Measurements from ENCODE around the gene ASB3.
A peak's percentile ranks its signal among the peaks of the same experiment; 100 is the strongest.

The ASB3 gene

GRCh38 chr2:53787614-53788289, 999 bp upstream of the ASB3 start:
- Histone ChIP-seq H3K4me1 (ENCODE audit: control insufficient read depth in 5 of 5, insufficient read depth in 5 of 5, low read length in 5 of 5) (peaks cover 5 to 34% (median 33%) of the 10 kb centered on the region in 5 donors), H3K9me3 (ENCODE audit: control insufficient read depth in 5 of 5, low read length in 5 of 5) (no peaks in the 10 kb centered on the region), H3K9ac (ENCODE audit: low read length in 5 of 5) (peak overlapping the region; percentile 80 to 100 (median 92)), H3K27me3 (ENCODE audit: control insufficient read depth in 5 of 5, insufficient read depth in 4 of 5, low read length in 5 of 5) (no peaks in the 10 kb centered on the region), H3K27ac (ENCODE audit: low read depth, low read length) (peak overlapping the region; percentile 87), H3K4me3 (ENCODE audit: low read depth in 1 of 5, low read length in 5 of 5) (peak overlapping the region; percentile 97 to 100 (median 99)), H3K36me3 (ENCODE audit: control insufficient read depth in 5 of 5, insufficient read depth in 5 of 5, low read length in 5 of 5) (no peaks in the 10 kb centered on the region)

- Histone ChIP-seq H3K27ac (ENCODE audit: low read depth, low read length) (peak overlapping the region; percentile 87), H3K4me3 (ENCODE audit: low read depth in 1 of 5, low read length in 5 of 5) (peak overlapping the region; percentile 97 to 100 (median 99)), H3K27me3 (ENCODE audit: control insufficient read depth in 5 of 5, insufficient read depth in 4 of 5, low read length in 5 of 5) (no peaks in the 10 kb centered on the region), H3K36me3 (ENCODE audit: control insufficient read depth in 5 of 5, insufficient read depth in 5 of 5, low read length in 5 of 5) (no peaks in the 10 kb centered on the region), H3K9me3 (ENCODE audit: control insufficient read depth in 5 of 5, low read length in 5 of 5) (no peaks in the 10 kb centered on the region), H3K9ac (ENCODE audit: low read length in 5 of 5) (peak overlapping the region; percentile 80 to 94 (median 92)), H3K4me1 (ENCODE audit: control insufficient read depth in 5 of 5, insufficient read depth in 5 of 5, low read length in 5 of 5) (peaks cover 5 to 34% (median 33%) of the 10 kb centered on the region in 5 donors)
Measured at GRCh38 chr2:53786352-53786704, 425 bp downstream of the ASB3 start.

- H3K4me3 ChIP-seq (ENCODE audit: low read depth in 1 of 5, low read length in 5 of 5) = peak overlapping the region; percentile 97 to 100 (median 99)
- H3K27ac ChIP-seq (ENCODE audit: low read depth, low read length) = no peak overlapping the region
- no peaks in the 10 kb centered on the region for H3K9me3 ChIP-seq (ENCODE audit: control insufficient read depth in 5 of 5, low read length in 5 of 5)
- peak overlapping the region in 2 of 5 donors; percentile 80 to 92 for H3K9ac ChIP-seq (ENCODE audit: low read length in 5 of 5)
- peaks cover 5 to 34% (median 33%) of the 10 kb centered on the region in 5 donors for H3K4me1 ChIP-seq (ENCODE audit: control insufficient read depth in 5 of 5, insufficient read depth in 5 of 5, low read length in 5 of 5)
- no peaks in the 10 kb centered on the region for H3K27me3 ChIP-seq (ENCODE audit: control insufficient read depth in 5 of 5, insufficient read depth in 4 of 5, low read length in 5 of 5)
- H3K36me3 ChIP-seq (ENCODE audit: control insufficient read depth in 5 of 5, insufficient read depth in 5 of 5, low read length in 5 of 5) = no peaks in the 10 kb centered on the region
Measured at GRCh38 chr2:53785366-53785765, 1.4 kb downstream of the ASB3 start.

GRCh38 chr2:53784436-53784835, 2.3 kb downstream of the ASB3 start:
- Histone ChIP-seq H3K9ac (ENCODE audit: low read length in 5 of 5) (peak overlapping the region in 1 of 5 donors; percentile 31), H3K27me3 (ENCODE audit: control insufficient read depth in 5 of 5, insufficient read depth in 4 of 5, low read length in 5 of 5) (no peaks in the 10 kb centered on the region), H3K4me1 (ENCODE audit: control insufficient read depth in 5 of 5, insufficient read depth in 5 of 5, low read length in 5 of 5) (peaks cover 5 to 34% (median 33%) of the 10 kb centered on the region in 5 donors), H3K36me3 (ENCODE audit: control insufficient read depth in 5 of 5, insufficient read depth in 5 of 5, low read length in 5 of 5) (no peaks in the 10 kb centered on the region), H3K27ac (ENCODE audit: low read depth, low read length) (no peak overlapping the region), H3K9me3 (ENCODE audit: control insufficient read depth in 5 of 5, low read length in 5 of 5) (no peaks in the 10 kb centered on the region), H3K4me3 (ENCODE audit: low read depth in 1 of 5, low read length in 5 of 5) (no peak overlapping the region)

- Histone ChIP-seq H3K4me1 (ENCODE audit: control insufficient read depth in 5 of 5, insufficient read depth in 5 of 5, low read length in 5 of 5) (peaks cover 3 to 25% (median 23%) of the 10 kb centered on the region in 5 donors), H3K36me3 (ENCODE audit: control insufficient read depth in 5 of 5, insufficient read depth in 5 of 5, low read length in 5 of 5) (no peaks in the 10 kb centered on the region), H3K27ac (ENCODE audit: low read depth, low read length) (no peak overlapping the region), H3K9ac (ENCODE audit: low read length in 5 of 5) (no peak overlapping the region), H3K4me3 (ENCODE audit: low read depth in 1 of 5, low read length in 5 of 5) (no peak overlapping the region), H3K27me3 (ENCODE audit: control insufficient read depth in 5 of 5, insufficient read depth in 4 of 5, low read length in 5 of 5) (no peaks in the 10 kb centered on the region), H3K9me3 (ENCODE audit: control insufficient read depth in 5 of 5, low read length in 5 of 5) (no peaks in the 10 kb centered on the region)
Measured at GRCh38 chr2:53782676-53783075, 4.1 kb downstream of the ASB3 start.

- peaks cover 0 to 6% (median 3%) of the 10 kb centered on the region in 5 donors for H3K4me1 ChIP-seq (ENCODE audit: control insufficient read depth in 5 of 5, insufficient read depth in 5 of 5, low read length in 5 of 5)
- H3K9me3 ChIP-seq (ENCODE audit: control insufficient read depth in 5 of 5, low read length in 5 of 5) = no peaks in the 10 kb centered on the region
- no peaks in the 10 kb centered on the region for H3K27me3 ChIP-seq (ENCODE audit: control insufficient read depth in 5 of 5, insufficient read depth in 4 of 5, low read length in 5 of 5)
- no peaks in the 10 kb centered on the region for H3K36me3 ChIP-seq (ENCODE audit: control insufficient read depth in 5 of 5, insufficient read depth in 5 of 5, low read length in 5 of 5)
- no peak overlapping the region for H3K9ac ChIP-seq (ENCODE audit: low read length in 5 of 5)
- no peak overlapping the region for H3K4me3 ChIP-seq (ENCODE audit: low read depth in 1 of 5, low read length in 5 of 5)
- no peak overlapping the region for H3K27ac ChIP-seq (ENCODE audit: low read depth, low read length)
Measured at GRCh38 chr2:53780056-53780455, 6.7 kb downstream of the ASB3 start.

- Histone ChIP-seq H3K4me3 (ENCODE audit: low read depth in 1 of 5, low read length in 5 of 5) (no peak overlapping the region), H3K4me1 (ENCODE audit: control insufficient read depth in 5 of 5, insufficient read depth in 5 of 5, low read length in 5 of 5) (no peaks in the 10 kb centered on the region), H3K27ac (ENCODE audit: low read depth, low read length) (no peak overlapping the region), H3K9me3 (ENCODE audit: control insufficient read depth in 5 of 5, low read length in 5 of 5) (no peaks in the 10 kb centered on the region), H3K9ac (ENCODE audit: low read length in 5 of 5) (no peak overlapping the region), H3K36me3 (ENCODE audit: control insufficient read depth in 5 of 5, insufficient read depth in 5 of 5, low read length in 5 of 5) (no peaks in the 10 kb centered on the region), H3K27me3 (ENCODE audit: control insufficient read depth in 5 of 5, insufficient read depth in 4 of 5, low read length in 5 of 5) (no peaks in the 10 kb centered on the region)
Measured at GRCh38 chr2:53778536-53779162, 8.1 kb downstream of the ASB3 start.

- no peaks in the 10 kb centered on the region for H3K4me1 ChIP-seq (ENCODE audit: control insufficient read depth in 5 of 5, insufficient read depth in 5 of 5, low read length in 5 of 5)
- H3K9me3 ChIP-seq (ENCODE audit: control insufficient read depth in 5 of 5, low read length in 5 of 5) = no peaks in the 10 kb centered on the region
- no peak overlapping the region for H3K4me3 ChIP-seq (ENCODE audit: low read depth in 1 of 5, low read length in 5 of 5)
- no peak overlapping the region for H3K9ac ChIP-seq (ENCODE audit: low read length in 5 of 5)
- H3K27me3 ChIP-seq (ENCODE audit: control insufficient read depth in 5 of 5, insufficient read depth in 4 of 5, low read length in 5 of 5) = no peaks in the 10 kb centered on the region
- no peak overlapping the region for H3K27ac ChIP-seq (ENCODE audit: low read depth, low read length)
- H3K36me3 ChIP-seq (ENCODE audit: control insufficient read depth in 5 of 5, insufficient read depth in 5 of 5, low read length in 5 of 5) = no peaks in the 10 kb centered on the region
Measured at GRCh38 chr2:53777134-53777533, 9.6 kb downstream of the ASB3 start.

- no peak overlapping the region for H3K9ac ChIP-seq (ENCODE audit: low read length in 5 of 5)
- no peaks in the 10 kb centered on the region for H3K9me3 ChIP-seq (ENCODE audit: control insufficient read depth in 5 of 5, low read length in 5 of 5)
- H3K4me3 ChIP-seq (ENCODE audit: low read depth in 1 of 5, low read length in 5 of 5) = no peak overlapping the region
- H3K27ac ChIP-seq (ENCODE audit: low read depth, low read length) = no peak overlapping the region
- H3K4me1 ChIP-seq (ENCODE audit: control insufficient read depth in 5 of 5, insufficient read depth in 5 of 5, low read length in 5 of 5) = peaks cover 0 to 17% (median 12%) of the 10 kb centered on the region in 5 donors
- no peaks in the 10 kb centered on the region for H3K36me3 ChIP-seq (ENCODE audit: control insufficient read depth in 5 of 5, insufficient read depth in 5 of 5, low read length in 5 of 5)
- H3K27me3 ChIP-seq (ENCODE audit: control insufficient read depth in 5 of 5, insufficient read depth in 4 of 5, low read length in 5 of 5) = no peaks in the 10 kb centered on the region
Measured at GRCh38 chr2:53770264-53770663, 16.5 kb downstream of the ASB3 start.

- H3K27me3 ChIP-seq (ENCODE audit: control insufficient read depth in 5 of 5, insufficient read depth in 4 of 5, low read length in 5 of 5) = no peaks in the 10 kb centered on the region
- no peaks in the 10 kb centered on the region for H3K9me3 ChIP-seq (ENCODE audit: control insufficient read depth in 5 of 5, low read length in 5 of 5)
- H3K36me3 ChIP-seq (ENCODE audit: control insufficient read depth in 5 of 5, insufficient read depth in 5 of 5, low read length in 5 of 5) = peaks cover 0 to 2% (median 0%) of the 10 kb centered on the region in 5 donors
- H3K4me1 ChIP-seq (ENCODE audit: control insufficient read depth in 5 of 5, insufficient read depth in 5 of 5, low read length in 5 of 5) = peaks cover 0 to 17% (median 12%) of the 10 kb centered on the region in 5 donors
- no peak overlapping the region for H3K27ac ChIP-seq (ENCODE audit: low read depth, low read length)
- H3K9ac ChIP-seq (ENCODE audit: low read length in 5 of 5) = no peak overlapping the region
- no peak overlapping the region for H3K4me3 ChIP-seq (ENCODE audit: low read depth in 1 of 5, low read length in 5 of 5)
Measured at GRCh38 chr2:53769318-53769945, 17.3 kb downstream of the ASB3 start.

Data from subcutaneous abdominal adipose tissue (tissue), 5 donors.